Occipital lobe (tissue), 2 donors: ENCODE data around the gene CTF1. TPM values are rescaled to one million over a fixed set of nuclear protein-coding genes. Genes with fewer than 3 reads are reported as not detected.
A peak's percentile ranks its signal among the peaks of the same experiment; 100 is the strongest.
"Not testable (repeated sequence)": the region's sequence is repeated elsewhere in the genome, so short reads cannot be mapped to it uniquely, and the experiment has no call there.

Source experiments
- DNase-seq: peaks from one replicate; lab custom pipeline; 2025; lab: John Stamatoyannopoulos, UW
- total RNA-seq: library from RNA; depleted of rRNA; stranded (reverse); fragments of >200 nt; gene quantifications from one replicate; pipeline ENCODE4 v1.2.3, GENCODE V29; 2014

CTF1 gene
- total RNA-seq, result not detected

- DNase-seq, result peak; percentile 29
Measured at GRCh38 chr16:30896261-30896888, at the start of gene CTF1. CTF1 (plus strand) TSS chr16:30896614; CDS start chr16:30896644, 30 bp downstream.

- no peak for DNase-seq
Measured at GRCh38 chr16:30846649-30847402, 49.6 kb upstream of the CTF1 start.

- no peak for DNase-seq
Measured at GRCh38 chr16:30850246-30850645, 46.2 kb upstream of the CTF1 start.

GRCh38 chr16:30853758-30854157 is 42.7 kb upstream of the CTF1 start:
- no peak for DNase-seq

GRCh38 chr16:30858111-30858495 is 38.3 kb upstream of the CTF1 start:
- DNase-seq, result no peak

GRCh38 chr16:30858829-30859423 is 37.5 kb upstream of the CTF1 start:
- no peak for DNase-seq

GRCh38 chr16:30860729-30861128 is 35.7 kb upstream of the CTF1 start:
- DNase-seq, result not testable (repeated sequence)

- DNase-seq, result not testable (repeated sequence)
Measured at GRCh38 chr16:30863178-30863577, 33.2 kb upstream of the CTF1 start.

GRCh38 chr16:30866031-30866430 is 30.4 kb upstream of the CTF1 start:
- DNase-seq, result no peak

GRCh38 chr16:30867747-30868146 is 28.7 kb upstream of the CTF1 start:
- DNase-seq, result no peak

GRCh38 chr16:30870904-30871303 is 25.5 kb upstream of the CTF1 start:
- no peak for DNase-seq

- DNase-seq, result no peak
Measured at GRCh38 chr16:30874244-30874820, 22.1 kb upstream of the CTF1 start.

- peak; percentile 87 for DNase-seq
Measured at GRCh38 chr16:30874821-30875717, 21.3 kb upstream of the CTF1 start.

GRCh38 chr16:30875871-30876801 is 20.3 kb upstream of the CTF1 start:
- DNase-seq, result no peak

- no peak for DNase-seq
Measured at GRCh38 chr16:30876867-30877266, 19.5 kb upstream of the CTF1 start.

GRCh38 chr16:30882429-30883310 is 13.7 kb upstream of the CTF1 start:
- no peak for DNase-seq

GRCh38 chr16:30884760-30885159 is 11.7 kb upstream of the CTF1 start:
- DNase-seq, result no peak

- DNase-seq, result no peak
Measured at GRCh38 chr16:30885196-30885595, 11.2 kb upstream of the CTF1 start.

- no peak for DNase-seq
Measured at GRCh38 chr16:30886145-30886544, 10.3 kb upstream of the CTF1 start.
